GM19025 (cell line): ENCODE measurements around the gene CNOT2.
A peak's percentile ranks its signal among the peaks of the same experiment; 100 is the strongest.
"Not testable (repeated sequence)": the region's sequence is repeated elsewhere in the genome, so short reads cannot be mapped to it uniquely, and the experiment has no call there.

Experiments used
- ATAC-seq: cut with Tn5 transposase; IDR thresholded peaks from one replicate; pipeline ENCODE4 v1.9.1; 2021; ENCODE audit warnings: mild to moderate bottlenecking, low read depth, moderate library complexity; ENCODE audit not compliant: unreplicated experiment

CNOT2 gene

DNA sequence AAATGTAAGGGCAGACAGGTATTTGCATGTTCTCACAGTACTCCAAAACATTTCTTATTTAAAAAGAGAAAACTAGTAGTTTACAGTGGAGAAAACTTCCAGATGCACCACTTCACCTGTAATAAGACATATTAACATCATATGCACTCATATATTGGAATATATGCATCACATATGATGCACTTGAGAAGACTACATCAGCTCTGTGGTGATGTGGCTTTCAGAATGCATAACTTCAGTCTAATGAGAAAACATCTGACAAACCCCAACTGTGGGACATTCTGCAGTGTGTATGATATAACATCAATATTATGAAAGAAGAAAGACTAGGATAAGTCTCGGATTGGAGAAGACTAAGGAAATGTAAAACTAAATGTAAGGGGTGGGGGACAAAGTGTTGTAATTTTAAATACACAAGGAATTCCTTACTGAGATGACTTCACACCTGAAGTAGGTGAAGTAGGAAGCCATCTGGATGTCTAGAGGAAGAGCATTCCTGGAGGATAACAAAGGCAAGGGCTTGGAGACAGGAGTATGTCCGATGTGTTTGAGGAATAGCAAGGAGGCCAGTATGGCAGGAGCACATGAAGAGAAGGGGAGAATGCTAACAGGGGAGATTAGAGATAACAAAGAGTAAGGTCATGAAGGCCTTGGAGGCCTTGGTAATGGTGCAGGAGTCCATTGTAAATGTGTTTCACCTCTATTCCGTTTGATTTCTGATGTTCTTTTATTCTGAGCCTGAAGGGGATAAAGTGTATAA lies 49.0 kb downstream of the CNOT2 start:
- no peak for ATAC-seq

DNA sequence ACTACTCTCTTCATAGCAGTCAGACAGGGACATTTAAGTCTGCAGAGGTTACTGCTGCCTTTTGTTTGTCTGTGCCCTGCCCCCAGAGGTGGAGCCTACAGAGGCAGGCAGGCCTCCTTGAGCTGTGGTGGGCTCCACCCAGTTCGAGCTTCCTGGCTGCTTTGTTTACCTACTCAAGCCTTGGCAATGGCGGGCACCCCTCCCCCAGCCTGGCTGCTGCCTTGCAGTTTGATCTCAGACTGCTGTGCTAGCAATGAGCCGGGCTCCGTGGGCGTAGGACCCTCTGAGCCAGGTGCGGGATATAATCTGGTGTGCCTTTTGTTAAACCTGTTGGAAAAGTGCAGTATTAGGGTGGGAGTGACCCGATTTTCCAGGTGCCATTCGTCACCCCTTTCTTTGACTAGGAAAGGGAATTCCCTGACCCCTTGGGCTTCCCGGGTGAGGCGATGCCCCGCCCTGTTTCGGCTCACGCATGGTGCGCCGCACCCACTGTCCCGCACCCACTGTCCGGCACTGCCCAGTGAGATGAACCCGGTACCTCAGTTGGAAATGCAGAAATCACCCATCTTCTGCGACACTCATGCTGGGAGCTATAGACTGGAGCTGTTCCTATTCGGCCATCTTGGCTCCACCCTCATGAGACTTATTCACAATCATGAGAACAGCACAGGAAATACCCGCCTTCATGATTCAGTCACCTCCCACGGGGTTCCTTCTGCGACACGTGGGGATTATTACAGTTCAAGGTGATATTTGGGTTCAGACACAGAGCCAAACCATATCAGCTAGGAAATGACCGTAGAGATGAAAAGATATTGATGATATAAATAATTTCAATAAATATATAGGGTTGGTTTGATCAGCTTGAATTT lies 61.7 kb downstream of the CNOT2 start:
- ATAC-seq, result not testable (repeated sequence)

DNA sequence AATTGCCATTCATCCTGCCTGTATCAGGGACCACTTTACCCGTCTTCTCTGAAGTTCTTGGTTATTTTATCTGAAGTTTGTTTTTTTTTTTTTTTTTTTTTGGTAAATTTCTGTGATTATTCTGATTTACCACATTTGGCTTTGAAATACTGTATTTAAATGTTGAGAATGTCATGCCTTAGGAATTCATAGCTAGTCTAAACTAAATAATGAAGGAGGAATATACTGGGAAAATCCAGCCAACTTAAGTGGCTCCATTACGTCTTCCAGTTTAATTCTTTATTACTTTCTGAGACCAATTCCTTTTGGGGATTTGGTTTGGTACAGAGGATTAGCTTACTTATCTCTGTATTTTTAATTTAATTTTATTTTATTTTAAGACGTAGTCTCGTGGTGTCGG lies 62.6 kb downstream of the CNOT2 start:
- ATAC-seq, result no peak

DNA sequence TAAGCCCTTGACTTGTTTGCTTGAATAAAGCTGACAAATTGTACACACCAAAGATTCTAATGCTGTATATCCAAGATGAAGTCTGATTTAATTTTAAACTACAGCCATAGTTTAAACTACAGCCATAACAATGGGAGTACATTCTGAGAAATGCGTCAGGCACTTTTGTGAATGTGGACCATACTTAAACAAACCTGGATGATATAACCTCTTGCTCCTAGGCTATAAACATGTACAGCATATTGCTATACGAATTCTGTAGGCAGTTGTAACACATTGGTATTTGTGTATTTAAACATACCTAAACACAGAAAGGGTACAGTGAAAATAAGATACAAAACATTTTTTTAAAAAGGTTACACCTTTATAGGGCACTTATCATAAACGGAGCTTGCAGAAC lies 63.4 kb downstream of the CNOT2 start:
- ATAC-seq, result no peak

DNA sequence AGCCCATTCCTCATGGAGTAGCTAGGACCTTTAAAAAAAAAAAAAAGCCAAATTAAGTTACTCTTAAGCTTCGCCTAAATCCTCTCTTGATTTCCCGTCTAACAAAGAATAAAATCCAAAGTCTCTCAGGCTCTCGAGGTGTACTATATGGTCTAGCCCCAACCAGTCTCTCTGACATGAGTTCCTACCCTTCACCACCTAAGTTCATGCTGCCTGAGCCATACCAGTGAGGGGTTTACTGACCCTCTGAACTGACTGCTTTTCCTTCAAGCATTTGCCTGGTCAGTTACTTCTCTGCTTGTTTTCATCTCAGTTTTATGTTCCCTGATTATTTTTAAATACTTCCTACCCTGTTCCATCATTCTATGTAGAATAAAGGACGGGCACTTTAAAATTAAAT lies 64.6 kb downstream of the CNOT2 start:
- no peak for ATAC-seq

DNA sequence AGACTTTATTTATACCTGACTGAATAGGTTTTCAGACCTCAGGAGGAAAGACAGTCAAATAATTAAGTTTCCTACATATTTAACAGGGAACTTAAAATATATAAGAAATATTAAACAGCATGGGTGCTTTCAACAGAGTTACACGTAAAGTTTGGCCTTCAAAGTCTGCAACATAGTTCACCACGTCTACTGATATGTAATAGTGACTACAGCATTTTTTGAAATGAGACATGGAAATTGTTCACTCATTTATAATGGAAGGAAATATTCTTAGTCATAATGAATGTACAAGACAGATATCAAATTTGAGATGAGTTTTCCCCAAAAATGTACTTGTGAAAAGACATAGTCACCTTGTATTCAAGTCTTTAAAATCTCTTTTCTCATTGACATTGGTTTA lies 66.1 kb downstream of the CNOT2 start:
- ATAC-seq, result no peak

DNA sequence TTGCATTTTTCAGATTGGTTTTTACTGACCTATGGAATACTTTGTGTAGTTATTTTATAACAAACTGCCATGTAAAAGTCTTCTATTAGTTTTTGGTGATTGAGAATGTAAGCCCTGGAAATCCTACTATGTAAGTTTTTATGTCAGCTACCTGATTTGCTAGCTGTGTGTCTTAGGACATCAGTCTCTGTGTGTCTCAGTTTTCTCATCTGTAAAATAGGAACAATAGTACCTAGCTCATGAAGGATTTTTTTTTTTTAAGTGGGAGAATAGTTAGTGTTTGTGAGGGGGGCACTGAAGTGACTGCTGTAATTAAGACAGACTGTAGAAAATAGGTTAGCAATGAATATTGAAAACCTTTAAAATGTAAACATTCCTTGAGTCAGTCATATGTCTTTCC lies 70.9 kb downstream of the CNOT2 start:
- ATAC-seq, result no peak

DNA sequence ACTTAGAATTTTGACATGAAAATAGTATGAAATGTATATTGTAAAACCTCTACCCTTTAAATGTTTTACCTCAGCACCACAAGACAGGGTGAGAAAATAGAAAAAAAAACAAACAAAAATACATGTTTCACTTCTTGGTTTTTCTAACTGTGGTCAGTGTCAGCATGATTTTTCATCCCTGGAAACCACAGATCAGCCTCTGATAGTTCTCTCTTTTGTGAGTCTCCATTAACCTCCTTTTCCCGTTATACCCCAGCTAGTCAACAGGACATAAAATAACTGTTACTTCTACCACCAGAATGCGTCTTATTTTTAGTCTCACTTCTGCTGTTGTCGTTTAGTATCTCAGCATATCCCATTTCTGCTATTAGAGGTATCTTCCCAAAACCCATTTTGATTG lies 74.5 kb downstream of the CNOT2 start:
- ATAC-seq, result peak; percentile 94

DNA sequence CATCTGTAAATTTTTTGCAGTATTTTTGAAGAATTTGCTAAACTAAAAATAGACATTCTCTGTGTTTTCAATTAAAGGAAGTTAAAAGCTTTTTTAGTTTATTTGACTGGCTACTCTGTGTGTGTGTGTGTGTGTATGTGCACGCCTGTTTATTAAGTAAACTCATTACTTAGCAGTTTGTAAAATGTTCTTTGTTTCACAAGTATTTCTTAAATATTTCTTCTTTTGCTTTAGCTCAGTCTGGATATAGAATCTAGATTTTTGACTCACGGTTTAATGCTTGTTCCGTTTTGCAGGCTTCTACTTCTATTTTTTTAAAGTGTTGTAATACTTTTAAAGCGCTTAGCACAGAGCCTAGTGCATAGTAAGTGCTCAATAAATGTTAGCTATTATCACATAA lies 76.4 kb downstream of the CNOT2 start:
- no peak for ATAC-seq

DNA sequence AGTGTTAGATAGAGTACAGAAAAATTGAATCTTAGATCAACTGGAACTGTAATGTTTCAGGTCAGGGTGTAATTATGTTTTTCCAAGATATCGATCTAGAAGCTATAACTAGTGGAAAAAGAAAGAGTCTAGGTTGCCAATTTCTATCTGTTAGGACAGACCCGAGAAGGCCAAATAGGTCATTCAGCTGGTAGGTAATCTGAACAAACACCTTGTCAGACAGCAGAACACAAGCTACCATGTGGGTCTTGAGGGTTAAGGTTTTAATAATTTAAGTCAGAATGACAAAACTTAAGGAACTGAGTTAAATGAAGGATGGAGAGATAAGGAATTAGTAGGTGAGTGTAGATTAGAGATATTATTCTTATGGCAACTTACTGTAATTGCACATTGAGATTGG lies 78.0 kb downstream of the CNOT2 start:
- ATAC-seq, result no peak

DNA sequence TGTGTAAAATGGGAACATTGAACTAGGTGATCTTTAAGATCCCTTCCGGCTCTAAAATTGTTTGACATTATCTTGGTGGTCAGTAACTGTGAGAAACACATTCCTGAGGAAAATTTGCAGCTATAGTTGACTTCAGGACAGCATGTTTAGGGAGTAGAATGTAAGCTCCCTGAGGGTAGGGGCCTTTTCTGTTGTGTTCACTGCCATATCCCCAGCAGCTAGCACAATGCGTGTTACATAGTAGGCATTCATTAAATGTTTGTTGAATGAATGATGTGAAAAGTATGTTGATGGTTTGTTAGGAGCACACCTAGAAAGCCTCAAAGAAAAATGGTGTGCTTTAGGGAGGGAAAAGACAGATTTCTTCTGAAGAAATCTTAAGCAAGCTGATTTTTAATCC lies 84.3 kb downstream of the CNOT2 start:
- no peak for ATAC-seq

DNA sequence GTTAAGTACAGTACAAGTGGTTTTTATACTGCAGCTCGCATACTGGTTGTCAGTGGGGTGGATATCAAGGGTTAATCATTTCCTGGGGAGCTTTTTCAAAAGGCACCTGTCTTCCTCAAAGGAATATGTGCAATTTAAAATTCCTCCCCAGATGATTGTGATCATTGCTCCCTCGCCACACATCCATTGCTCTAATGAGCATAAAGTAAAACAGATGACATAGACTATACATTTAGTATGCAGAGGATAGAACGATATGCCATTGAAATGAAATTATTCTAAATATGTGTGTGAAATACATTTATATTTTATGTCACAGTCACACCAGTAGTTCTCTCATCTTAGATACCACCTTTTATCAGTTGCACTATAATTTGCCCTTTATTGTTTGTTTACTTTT lies 86.5 kb downstream of the CNOT2 start:
- ATAC-seq, result no peak

DNA sequence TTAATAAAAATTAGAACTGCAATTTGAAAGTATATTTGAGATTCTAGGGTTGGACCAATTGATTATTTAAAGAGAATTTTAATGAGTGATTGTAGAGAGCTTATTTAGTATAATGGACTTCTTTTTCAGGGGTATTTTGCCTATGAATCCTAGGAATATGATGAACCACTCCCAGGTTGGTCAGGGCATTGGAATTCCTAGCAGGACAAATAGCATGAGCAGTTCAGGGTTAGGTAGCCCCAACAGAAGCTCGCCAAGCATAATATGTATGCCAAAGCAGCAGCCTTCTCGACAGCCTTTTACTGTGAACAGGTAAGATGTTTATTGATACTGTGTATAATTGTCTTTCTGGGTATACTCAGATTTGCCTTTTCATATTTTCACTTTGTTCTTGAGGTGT lies 86.9 kb downstream of the CNOT2 start:
- ATAC-seq, result no peak

DNA sequence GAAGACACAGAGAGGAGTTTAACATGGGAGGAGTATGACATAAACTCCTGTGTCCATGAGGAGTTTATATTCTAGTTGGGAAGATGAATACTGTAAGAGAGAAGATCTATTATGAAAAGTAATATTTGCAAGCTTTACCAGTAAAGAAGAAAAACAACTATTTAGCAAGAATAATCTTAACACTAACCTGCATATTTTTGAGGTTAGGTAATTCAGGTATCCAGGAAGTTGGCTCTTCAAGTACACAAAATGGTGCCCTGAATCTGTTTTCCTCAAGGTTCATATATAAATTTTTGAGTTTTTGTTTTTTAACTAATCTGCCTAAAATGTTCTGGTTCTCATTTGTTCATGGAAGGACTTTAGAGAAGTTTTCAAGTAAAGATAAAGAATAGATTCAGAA lies 89.0 kb downstream of the CNOT2 start:
- ATAC-seq, result no peak

DNA sequence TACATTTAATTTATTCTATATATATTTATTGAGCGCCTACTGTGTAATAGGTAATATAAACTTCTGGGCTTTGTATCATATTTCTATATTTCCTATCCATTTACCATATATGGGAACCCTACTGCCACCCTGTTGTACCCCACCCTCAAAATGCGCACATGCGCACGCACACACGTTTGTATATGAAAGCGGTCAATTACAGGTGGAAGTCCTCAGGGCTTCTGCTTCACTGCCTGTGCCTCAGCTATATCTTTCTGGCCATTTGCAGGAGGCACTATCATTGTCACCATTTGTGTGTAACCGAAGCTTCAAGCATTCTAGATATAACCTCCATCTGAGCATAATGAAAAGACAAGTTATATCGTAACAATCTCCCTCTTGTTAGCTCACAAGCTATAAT lies 91.5 kb downstream of the CNOT2 start:
- ATAC-seq, result no peak

DNA sequence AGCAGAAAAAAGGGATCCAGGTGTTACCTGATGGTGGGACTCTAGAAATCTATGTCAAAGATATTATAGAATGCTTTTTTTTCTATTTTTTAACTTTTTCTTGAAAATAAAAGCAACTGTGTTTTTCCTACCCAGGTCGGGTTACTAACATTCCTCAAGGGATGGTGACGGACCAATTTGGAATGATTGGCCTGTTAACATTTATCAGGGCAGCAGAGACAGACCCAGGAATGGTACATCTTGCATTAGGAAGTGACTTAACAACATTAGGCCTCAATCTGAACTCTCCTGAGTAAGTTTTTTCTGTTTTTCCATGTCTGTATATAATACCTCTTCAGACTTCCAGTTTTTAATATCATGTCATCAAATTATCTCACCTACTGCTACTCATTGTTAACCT lies 95.3 kb downstream of the CNOT2 start:
- no peak for ATAC-seq

DNA sequence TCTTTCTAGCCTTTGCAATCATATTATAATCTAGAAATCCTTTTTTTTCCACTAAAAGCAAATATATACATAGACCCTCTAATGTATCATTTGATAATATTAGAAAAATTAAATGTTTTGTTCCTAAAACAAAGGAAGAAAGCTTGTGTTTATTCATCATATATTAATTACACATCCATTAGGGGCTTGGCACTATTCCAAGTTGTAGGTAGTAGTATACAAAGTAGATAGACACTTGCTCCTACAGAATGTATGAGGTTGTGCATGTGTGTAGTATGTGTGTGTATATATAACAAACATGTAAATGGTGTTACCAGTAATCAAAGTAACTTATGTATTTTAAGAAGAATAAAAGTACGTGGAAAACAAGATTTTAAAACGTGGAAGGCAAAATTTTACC lies 107.8 kb downstream of the CNOT2 start:
- no peak for ATAC-seq

DNA sequence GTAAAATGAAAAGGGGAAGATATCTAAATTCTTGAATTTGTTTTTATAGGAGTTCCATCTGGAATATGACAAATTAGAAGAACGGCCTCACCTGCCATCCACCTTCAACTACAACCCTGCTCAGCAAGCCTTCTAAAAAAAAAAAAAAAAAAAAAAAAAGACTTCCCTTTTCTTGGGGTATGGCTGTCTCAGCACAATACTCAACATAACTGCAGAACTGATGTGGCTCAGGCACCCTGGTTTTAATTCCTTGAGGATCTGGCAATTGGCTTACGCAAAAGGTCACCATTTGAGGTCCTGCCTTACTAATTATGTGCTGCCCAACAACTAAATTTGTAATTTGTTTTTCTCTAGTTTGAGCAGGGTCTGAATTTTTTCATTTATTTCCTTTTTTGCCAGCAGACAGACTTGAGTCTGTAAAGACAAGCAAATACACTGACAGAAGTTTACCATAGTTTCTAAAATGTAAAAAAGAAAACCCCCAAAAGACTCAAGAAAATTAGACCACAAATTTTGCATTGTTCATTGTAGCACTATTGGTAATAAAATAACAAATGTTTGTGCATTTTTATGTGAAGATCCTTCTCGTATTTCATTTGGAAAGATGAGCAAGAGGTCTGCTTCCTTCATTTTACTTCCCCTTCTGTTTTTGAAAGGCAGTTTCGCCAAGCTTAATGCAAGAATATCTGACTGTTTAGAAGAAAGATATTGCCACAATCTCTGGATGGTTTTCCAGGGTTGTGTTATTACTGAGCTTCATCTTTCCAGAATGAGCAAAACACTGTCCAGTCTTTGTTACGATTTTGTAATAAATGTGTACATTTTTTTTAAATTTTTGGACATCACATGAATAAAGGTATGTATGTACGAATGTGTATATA lies 110.8 kb downstream of the CNOT2 start:
- ATAC-seq, result no peak

DNA sequence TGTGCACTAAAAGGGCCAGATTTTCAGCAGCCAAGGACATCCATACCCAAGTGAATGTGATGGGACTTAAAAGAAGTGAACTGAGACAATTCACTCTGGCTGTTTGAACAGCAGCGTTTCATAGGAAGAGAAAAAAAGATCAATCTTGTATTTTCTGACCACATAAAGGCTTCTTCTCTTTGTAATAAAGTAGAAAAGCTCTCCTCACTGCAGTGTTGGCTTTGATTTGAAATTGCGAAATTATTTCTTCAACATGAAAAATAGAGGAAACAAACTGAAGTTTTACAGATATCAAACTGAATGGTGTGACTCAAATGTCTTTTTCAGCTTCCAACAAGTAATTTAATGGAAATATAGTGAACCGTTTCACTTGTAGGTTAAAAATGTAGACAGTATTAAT lies 111.6 kb downstream of the CNOT2 start:
- no peak for ATAC-seq

DNA sequence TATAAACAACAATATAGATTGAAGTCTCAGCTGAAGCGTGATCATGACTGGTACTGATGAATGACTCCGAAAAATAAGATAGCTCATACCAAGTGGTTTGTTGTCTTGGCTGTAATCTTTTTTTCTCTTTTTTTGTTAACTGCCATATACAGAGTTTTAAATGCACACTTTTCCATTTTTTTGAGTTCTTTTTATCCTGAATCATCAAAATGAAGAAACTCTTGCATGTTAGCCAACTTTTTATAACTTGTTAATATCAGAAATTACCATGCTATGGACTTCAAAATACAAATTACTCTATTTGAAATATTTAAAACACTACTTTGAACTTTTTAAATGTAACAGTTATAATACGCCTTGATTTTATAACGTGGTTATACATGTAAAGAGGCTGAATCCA lies 112.7 kb downstream of the CNOT2 start:
- no peak for ATAC-seq
